HG03196 (cell line): ENCODE data around the gene EMC9.

Experiments used
- ATAC-seq: cut with Tn5 transposase; IDR thresholded peaks from one replicate; pipeline ENCODE4 v1.9.1; 2021; ENCODE audit not compliant: unreplicated experiment

The EMC9 gene, protein sequence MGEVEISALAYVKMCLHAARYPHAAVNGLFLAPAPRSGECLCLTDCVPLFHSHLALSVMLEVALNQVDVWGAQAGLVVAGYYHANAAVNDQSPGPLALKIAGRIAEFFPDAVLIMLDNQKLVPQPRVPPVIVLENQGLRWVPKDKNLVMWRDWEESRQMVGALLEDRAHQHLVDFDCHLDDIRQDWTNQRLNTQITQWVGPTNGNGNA

DNA sequence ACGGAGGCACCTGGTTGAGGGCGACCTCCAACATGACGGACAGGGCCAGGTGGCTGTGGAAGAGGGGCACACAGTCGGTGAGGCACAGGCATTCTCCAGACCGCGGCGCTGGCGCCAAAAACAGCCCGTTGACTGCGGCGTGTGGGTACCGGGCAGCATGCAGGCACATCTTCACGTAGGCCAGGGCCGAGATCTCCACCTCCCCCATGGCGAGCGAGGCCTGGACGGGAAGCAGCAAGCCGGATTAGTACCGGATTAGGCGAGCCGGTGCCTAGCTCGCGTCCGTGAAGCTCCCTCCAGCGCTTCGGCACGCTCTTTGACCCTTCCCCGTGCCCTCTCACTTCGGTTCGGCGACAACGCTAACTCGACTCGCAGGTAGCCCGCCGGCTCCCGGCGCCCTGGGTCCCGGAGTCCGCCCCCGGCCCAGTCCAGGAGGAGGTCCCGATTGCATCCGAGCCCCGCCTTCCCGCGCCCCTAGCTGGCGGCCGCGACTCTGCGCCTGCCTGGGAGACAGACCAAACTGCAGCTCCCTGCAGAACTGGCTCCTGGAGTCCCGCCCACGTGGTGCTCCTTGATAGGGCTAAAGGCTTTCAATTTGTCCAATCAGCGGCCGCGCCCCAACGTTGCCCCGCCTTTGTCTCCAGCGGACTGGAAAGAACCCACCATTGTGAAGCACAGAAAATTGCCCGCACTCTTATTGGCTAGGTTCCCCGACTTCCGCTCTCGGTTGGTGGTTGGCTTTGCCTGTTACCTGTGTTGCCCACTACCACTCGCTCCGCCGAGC is at the start of gene EMC9:
EMC9 (minus strand) TSS at position 495 of the 784 bp plus-strand sequence; CDS start at position 208, 287 bp downstream.
- ATAC-seq = peak; percentile 81

DNA sequence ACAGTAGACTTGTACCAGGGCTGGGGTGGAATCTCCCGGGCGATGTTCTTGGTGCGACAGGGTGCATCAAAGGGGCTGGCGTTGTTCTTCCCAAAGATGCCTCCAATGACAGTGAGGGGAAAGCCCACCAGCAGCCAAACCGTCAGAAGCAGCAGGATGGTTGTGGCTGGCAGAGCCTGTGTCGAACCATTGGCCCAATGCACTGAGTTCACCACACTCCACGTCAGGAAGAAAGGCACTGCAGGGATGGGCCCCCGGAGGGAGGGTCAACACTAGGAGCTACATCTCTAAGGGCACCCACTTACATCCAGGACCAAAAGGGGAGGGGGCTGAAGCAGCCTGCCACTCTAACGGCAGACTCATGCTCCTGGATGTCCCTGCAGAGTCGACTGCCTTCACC is 49.0 kb upstream of the EMC9 start:
- ATAC-seq = no peak

DNA sequence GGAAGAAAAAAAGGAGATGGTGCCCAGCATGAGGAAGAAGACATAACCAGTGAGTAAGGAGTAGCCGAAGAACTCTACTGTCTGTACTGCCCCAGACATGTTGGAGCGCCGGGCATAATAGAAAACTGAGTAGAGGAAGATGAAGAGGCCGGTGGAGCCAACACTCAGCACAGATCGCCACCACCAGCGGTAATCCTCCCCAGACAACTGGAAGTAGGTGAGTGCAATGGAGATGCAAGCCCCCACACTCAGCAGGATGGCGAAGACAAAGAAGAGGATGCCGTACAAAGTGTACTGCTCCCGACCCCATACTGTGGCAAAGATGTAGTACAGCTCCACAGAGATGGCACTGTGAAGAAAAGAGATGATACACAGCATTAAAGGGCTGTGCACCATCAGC is 48.1 kb upstream of the EMC9 start:
- ATAC-seq = no peak

DNA sequence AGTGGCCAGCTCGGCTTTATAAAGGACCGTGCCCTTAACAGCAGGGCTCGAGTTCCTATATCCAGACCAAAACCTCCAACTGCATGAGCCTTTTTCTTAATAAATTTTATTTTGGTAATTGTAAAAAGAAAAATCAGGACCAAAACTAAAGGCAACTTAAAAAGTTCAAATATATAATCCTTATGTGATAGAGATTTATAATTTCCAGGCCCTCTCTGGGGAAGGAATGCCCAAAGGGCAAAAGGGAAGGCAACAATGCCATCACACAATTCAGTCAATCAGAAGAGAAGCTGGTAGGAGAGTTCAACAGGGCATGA is 47.6 kb upstream of the EMC9 start:
- ATAC-seq = no peak

DNA sequence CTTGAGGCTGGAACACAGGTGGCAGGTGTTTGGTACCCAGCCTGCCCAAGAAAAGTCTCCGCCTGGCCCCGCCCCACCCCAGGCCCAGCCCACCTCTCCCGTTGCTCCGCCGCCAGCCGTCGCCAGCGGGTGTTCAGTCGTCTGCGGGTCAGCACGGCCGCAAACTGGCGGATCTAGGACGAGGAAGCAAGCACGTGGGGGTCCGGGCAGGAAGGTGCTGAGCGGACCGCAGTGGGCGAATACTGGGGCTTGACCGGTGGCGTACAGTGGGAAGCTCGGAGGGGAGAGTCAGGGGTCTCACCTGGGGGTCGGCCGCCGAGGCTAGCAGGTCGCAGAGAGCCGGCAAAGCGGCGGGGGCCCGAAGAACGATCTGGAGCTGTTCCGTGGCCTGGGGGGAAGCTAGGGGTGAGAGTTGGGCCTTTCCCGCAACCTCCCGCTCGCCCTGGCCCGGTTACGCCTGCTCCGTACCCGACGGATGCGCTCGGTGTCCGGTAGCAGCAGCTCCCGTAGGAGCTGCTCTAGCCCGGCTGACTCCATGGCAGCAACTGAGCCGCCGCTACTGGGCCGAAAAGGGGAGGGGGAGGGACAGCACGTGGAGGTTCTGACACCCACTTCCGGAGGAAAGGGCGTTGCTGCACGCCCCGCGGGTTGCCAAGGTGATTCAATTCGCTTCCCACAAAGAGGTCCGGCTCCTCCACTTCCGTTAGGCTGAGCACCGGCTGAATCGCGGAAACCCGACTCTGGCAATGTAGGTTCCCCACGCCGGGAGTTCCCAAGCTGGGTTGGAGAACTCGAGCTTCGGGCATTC is 47.1 kb upstream of the EMC9 start, which contains the start of gene IPO4:
IPO4 (minus strand) TSS at position 566 of the 808 bp plus-strand sequence; CDS start at position 537, 29 bp downstream.
- peak; percentile 84 for ATAC-seq

DNA sequence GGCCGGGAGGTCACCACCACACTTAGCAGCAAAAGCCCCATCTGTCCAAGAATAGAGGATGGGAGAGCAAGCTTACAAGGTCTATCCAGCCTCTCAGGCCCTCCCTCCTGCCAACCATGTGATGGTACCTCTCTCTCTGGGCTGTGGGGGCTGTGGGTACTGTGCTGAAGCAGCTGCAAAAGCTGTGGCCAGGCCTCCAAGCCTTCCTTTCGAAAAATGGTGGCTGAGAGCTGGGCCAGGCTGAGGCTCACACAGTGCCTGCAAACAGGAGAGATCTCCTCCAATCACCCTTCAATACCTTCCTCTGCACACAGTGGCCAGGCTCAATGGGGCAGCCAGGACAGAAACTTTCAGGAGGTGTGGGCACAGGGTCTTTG is 46.1 kb upstream of the EMC9 start:
- ATAC-seq = no peak

DNA sequence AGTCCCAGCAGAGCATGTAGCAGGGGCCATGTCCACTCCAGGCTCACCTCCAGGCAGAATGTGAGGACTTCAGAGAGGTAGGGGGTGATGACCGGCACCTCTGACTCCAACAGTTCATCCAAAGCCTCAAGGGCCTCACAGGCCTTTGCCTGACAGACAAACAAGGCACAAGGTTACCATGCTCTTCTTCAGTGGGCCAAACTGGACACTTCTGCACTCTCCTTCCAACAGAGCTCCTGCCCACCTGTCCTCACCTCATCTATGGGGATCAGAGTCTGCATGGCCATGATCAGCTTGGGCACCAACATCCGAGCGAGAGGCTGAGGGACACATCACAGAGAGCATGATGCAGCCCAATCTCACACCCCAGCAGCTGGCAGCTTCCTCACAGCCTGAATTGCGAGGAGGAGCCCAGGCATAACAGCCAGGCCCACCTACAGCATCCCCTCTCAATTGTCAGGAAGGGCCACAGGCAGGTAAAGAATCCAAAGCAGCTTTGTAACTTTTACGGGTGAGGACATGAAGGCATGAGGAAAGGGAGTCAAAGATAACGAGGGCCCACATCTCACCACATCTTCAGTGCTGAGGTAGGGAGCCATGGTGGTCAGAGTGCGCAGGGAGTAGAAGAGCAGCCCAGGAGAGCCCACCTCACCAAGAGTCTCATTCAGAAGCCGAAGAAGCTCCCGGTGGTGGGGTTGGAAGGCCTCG is 45.6 kb upstream of the EMC9 start:
- ATAC-seq = no peak

DNA sequence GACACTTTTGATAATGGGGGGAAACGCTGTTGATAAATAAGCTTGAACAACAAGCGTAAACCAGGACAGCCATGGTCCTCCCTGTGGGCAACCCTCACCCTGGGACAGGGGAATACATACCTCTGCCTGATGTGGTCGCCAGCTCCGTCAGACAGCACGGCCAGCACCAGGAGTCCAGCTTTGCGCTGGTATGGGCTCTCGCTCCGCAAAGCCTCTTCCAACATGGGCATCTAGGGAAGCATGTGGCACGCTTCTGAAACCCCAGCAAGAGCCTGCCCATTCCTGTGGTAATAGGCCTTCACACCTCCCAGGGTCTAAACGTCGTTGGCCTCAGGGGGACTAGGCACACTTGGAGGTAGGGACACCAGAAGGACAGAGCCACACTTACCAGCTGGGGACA is 44.4 kb upstream of the EMC9 start:
- no peak for ATAC-seq

DNA sequence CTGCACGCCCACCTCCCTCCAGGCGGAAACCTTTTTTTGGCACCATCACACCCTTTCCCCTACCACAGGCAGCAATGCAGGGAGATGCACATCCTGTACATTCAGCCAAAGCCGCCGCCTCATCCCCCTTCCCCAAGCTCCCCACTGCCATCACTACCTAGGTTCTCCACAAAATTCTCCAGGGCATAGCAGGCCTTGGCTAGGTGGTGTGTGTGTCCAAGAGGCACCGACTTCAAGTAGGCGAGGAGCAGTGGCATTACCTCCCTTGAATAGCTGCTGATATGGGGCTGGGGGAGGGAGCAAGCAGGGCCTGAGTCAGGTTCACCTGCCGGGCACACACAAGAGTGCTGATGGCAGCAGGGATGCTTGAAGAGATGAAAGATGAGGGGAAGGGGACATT is 43.6 kb upstream of the EMC9 start:
- ATAC-seq = no peak

DNA sequence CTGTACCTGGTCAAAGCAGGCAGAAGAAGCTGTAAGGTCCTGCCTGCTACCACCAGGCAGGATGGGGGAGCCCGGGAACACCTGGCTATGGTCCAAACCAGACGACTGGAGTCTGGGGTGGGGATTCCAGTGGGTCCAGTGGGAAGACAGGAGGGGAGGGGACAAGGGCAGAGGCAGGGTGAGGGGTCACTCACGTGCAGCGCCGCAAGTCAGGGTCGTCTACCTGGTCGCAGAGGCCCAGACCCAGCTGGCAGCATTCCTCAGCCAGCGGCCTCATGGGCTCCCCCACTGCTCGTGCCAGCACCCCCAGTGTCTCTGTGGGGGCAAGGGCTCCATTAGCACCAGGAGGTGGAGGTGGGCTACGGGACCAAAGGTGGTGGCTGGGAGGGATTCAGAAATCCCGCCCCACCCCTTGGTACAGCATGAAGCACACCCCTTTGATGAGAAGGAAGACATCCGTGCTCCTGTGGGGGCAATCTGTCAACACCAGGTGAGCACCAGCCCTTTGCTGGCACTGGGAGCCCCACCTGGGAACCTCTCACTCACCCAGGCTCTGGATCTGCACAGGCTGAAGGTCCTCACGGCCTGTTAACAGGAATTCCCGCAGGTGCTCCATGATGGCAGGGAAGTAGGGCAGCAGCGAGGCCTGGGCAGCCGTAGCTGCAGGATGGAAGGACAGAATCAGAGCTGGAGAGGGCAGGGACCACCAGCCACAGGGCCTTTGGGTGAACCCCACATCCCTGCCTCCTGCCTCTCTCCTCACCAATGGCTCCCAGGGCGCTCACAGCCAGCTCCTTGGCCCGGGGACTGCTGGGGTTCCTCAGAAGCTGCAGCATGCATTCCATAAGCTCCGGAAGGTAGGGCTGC is 42.9 kb upstream of the EMC9 start:
- ATAC-seq = no peak

DNA sequence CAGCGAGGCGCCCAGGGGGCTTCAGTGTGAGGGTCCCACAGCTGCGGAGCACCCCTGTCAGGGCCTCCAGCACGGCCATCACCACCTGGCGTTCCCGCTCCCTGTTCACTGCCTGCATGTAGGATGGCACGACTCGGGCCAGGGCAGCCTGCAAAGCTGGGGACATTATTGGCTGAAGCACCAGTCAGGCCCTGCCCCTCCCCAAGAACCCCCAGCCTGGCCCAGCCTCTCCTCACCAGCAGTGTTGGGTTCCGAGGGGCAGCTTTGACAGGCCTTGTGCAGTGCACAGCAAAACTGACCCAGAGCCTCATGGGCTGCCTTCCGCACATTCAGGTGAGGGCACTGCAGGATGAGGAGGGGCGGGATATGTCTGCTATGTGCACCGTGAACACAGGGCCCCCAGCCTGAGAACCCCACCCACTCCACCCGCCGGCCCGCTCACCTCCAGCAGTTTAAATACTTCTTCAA is 41.7 kb upstream of the EMC9 start:
- ATAC-seq = no peak

DNA sequence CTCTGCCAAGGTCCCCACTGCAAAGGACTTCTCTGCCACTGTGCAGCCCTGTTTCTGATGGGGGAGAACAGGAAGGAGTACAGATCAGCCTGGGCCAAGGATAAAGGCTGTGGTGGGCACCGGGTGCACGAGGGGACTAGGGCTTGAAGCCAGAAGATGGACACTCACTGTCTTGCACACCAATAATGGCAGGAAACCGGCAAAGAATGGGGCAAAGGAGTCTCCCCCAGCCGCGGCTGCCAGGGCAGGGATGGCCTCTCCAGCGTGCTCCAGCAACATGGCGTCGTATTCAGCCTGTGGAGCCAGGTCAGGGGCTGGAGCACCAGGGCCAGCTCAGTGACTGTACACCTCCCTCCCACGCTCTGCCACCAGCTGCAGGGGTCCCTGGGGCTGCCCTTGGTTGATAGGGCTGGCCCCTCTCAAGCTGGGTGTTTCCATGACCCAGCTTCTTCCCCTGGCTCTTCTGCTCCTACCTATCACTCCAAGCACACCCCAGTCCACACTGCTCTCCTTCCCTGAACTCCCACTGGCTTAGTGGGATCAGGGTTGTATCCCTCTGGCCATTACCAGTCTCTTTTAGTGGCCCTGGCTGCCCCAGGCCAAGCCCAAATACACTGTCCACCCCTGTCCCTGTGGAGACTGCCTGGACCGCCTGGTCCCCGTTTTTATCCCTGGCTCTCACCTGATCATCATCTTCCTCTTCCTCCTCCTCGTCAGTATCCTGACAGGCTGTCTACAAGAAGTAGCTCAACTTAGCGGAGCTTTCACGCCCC is 40.9 kb upstream of the EMC9 start:
- no peak for ATAC-seq

DNA sequence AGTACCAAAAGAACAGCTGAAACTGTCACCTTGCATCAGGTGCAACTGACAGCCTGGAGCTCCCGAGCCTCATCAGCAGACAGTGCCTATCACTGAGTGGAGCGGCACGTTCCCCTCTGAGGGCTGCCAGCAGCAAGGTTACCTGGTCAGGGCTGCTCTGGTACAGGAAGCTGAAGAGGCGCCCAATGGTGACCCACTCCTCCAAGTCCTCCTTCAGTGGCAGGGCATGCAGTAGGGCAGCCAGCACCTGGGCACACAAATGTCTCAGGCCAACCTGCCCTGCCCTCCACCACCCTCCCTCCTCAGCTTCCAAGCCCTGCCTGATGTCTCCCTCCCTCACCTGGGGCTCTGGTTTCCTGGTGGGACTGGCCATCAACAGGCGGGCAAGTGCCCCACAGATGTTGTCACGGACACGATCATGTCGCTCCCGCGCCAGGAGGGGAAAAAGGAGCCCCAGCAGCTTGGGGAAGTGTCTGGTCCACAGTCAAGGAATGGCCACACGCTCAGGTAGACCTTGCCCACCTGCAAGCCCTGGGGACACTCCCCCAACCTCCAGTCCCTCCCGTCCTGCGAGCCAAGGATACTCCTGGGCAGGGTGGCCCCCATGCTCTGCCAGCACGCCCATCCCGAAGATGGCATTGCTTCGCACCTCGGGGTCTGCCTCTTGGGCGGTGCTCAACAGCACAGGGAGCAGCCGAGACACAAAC is 40.1 kb upstream of the EMC9 start:
- ATAC-seq = no peak

DNA sequence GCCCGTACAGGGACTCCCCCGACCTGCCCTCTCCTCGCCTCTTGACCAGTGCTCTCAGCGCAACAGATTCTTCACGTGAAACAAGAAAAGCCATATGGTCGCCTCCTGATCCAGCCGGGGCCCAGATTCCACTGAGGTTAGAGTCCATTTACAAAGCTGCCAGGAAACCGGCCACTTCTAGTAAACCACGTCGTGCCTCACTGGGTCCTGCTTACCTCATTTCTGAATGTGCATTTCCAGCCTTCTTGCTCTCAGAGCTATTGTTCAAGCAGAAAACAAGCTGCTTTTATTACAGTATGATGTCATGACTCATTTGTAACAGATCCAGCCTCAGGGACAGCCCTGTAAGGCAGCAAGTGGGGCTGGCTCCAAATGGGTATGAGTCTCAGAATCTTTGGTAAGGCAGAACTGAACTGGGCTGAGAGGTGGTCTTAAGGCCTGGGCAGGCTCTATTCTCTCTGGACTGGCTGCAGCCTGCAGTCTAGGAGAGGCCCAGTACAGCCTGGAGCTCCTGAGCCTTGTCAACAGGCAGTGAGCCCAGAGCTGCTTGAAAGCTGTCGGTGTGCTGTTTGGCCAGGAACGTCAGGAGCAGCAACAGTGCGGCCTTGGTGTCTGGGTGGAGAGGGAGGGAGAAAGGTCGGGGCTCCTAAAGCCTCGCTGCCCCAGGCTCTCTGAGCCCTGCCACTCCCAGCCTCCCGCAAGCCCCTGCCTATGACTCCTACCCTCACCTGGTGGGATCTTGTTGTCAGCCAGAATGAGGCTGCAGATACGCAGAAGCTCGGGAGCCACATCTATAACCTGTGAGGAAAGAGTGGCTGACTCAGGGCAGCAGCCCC is 38.8 kb upstream of the EMC9 start:
- no peak for ATAC-seq

DNA sequence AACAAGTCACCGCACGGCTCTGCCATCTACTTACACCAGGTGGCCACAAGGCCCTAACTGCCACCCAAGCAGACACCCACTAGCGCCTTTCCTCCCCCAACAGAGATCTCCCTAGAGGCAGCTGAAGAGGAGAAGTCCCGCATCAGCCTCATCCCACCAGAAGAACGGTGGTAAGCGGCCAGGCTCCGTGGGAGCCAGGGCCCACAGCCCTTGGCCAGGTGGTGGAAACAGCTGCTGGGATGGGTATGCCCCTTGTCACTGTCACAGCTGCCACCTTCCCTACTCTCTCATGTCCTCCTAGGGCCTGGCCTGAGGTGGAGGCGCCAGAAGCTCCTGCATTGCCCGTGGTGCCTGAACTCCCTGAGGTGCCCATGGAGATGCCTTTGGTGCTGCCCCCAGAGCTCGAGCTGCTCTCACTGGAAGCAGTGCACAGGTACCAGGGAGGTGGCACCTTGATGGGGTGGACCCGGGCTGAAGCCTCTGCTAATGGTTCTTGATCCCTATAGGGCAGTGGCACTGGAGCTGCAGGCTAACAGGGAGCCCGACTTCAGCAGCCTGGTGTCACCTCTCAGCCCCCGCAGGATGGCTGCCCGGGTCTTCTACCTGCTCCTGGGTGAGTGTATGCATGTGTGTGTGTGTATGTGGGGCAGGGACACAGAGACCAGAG is 38.0 kb upstream of the EMC9 start:
- no peak for ATAC-seq

DNA sequence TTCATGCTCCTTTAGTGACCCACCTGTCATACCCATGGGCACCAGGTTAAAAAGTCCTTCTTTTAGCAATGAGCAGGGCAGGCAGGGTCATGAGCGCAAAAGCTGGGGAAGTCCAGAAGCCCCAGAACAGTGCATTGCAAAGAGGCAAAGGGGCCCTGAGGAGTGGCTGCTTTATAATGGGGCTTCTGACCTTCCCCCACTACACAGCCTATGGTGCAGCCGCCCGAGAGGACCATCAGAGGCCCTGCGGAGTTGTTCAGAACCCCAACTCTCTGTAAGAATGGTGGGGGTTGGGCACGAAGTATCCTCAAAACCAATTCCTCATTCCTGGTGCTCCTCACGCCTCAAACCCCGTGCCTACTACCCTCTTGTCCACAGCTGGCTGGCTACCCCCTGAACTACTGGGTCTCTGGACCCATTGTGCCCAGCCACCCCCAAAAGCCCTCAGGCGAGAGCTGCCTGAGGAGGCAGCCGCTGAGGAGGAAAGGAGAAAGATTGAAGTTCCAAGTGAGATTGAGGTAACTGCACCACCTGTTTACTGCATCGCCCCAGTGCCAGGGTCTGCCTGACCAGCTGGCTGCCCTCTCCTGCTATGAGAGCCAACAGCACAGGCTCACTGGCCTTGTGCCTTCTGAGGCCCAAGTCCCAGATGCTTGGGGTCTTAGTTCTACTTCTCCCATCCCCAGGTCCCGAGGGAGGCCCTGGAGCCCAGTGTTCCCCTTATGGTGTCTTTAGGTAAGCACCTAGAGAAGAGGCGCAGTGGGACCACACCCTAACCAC is 37.2 kb upstream of the EMC9 start:
- no peak for ATAC-seq

DNA sequence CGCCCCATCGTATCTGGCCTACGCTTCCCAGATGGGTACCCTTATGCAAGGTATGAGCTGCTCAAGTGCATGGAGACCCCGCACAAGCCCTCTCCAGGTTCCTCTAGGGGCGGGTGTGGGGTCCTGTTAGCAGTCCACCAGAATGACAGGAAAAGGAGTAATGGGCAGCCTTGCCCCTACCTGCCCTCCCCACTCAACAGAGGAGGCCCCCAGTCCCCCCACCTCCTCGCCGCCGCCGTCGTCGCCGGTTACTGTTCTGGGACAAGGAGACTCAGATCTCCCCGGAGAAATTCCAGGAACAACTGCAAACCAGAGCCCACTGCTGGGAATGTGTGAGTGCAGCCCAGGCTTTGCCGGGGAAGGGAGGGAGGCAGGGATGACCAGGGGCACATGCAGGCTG is 36.5 kb upstream of the EMC9 start:
- no peak for ATAC-seq
